ENCODE data around the gene COPS7A.

DNA sequence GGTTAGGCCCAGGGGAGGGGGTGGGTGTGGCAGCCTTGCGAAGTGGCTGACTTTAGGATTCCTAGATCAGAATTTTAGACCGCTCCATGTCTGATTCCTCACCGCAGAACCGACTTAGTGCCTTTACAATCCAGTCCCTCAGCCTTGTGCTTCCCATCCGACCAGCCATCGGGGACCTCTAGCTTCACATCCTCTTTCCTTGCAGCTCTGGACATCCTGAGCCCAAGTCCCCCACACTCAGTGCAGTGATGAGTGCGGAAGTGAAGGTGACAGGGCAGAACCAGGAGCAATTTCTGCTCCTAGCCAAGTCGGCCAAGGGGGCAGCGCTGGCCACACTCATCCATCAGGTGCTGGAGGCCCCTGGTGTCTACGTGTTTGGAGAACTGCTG is 557 bp downstream of the COPS7A start:
- TF ChIP-seq EZH2 (IDR thresholded peaks at IDR 0.05; ENCODE audit: insufficient read depth, poor library complexity, severe bottlenecking) (no peak), EZH2phosphoT487 (IDR thresholded peaks at IDR 0.05; ENCODE audit: insufficient read depth, low read depth) (no peak)
